Esophagus squamous epithelium (tissue), 4 donors: ENCODE data around the gene SRPK1.

ENCODE experiments used
- CTCF ChIP-seq, 6 experiments: fragments of 450-650 bp in 4 of 6; fragments of 200-600 bp in 2 of 6; sonication (generic) in 2 of 6; IDR thresholded peaks; one replicate each; pipeline ENCODE4 v1.5.1; 2016 to 2019; ENCODE audit warnings: antibody characterized with exemption in 6 of 6, mild to moderate bottlenecking in 4 of 6, moderate library complexity in 4 of 6
- POLR2A ChIP-seq, 4 donors: fragments of 450-650 bp; IDR thresholded peaks; one replicate each; pipeline ENCODE4 v1.6.1; 2017; ENCODE audit warnings: antibody characterized with exemption in 4 of 4, mild to moderate bottlenecking in 4 of 4, moderate library complexity in 3 of 4

DNA sequence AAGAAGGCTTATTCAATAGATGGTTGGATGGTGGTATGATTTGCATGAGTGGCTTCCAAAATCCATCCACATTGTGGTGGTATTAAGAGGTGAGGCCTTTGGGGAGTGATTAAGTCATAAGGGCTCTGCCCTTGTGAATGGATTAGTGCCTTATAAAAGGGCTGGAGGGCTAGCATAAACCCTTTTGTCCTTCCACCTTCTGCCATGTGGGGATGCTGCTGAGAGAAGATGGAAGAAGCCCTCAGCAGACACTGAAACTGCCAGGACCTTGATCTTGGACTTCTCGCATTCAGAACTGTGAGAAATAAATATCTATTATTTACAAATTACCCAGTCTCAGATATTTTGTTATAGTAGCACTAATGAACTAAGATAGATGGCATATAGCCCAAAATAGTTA lies 27.8 kb upstream of the SRPK1 start:
- no peak for TF ChIP-seq POLR2A (IDR thresholded peaks at IDR 0.05)
- TF ChIP-seq CTCF (IDR thresholded peaks at IDR 0.05), result no peak
